H1 (cell line): ENCODE results near the gene FAM53B. TPM values are rescaled to one million over a fixed set of nuclear protein-coding genes. Genes with fewer than 3 reads are reported as not detected.

Experiments
- CTCF ChIA-PET: fragments of 300-600 bp; sonication (Branson Sonifier 250); formaldehyde crosslinking; loops from one replicate; lab custom pipeline; 2021; ENCODE audit not compliant: partially characterized antibody; lab: Charles Lee
- POLR2A ChIA-PET: fragments of 300-600 bp; sonication (Branson Sonifier 250); formaldehyde crosslinking; loops from one replicate; lab custom pipeline; 2021; ENCODE audit warnings: inconsistent platforms; ENCODE audit not compliant: partially characterized antibody; lab: Charles Lee
- DNase-seq, 2 experiments: peaks; one replicate each; pipeline versions ENCODE4 v3.0.0 to v3.0.0-alpha.2; 2010 to 2022; ENCODE audit warnings: low spot score in 2 of 2, low read depth in 1 of 2, mixed read lengths in 1 of 2
- FAIRE-seq: peaks from 2 replicates; lab custom pipeline; 2011; peaks lifted over from hg19 to GRCh38; lab: Jason Lieb, UNC
- H2AFZ ChIP-seq: 2 replicates; pipeline ENCODE4 v1.8.1; 2012; ENCODE audit warnings: low read length, inconsistent platforms
- H2AK5ac ChIP-seq: 2 replicates; pipeline ENCODE4 v1.6.1; 2013; ENCODE audit warnings: low read depth, low read length
- H2BK120ac ChIP-seq: replicated peaks from 2 replicates; pipeline ENCODE3; 2013; ENCODE audit warnings: low read depth, low read length, inconsistent platforms
- H2BK12ac ChIP-seq: 2 replicates; pipeline ENCODE4 v1.6.1; 2013; ENCODE audit warnings: low read depth, low read length
- H2BK15ac ChIP-seq: 2 replicates; pipeline ENCODE4 v1.6.1; 2013; ENCODE audit warnings: low read length
- H2BK20ac ChIP-seq: 2 replicates; pipeline ENCODE4 v1.6.1; 2013; ENCODE audit warnings: low read length
- H2BK5ac ChIP-seq: 2 replicates; pipeline ENCODE4 v1.6.1; 2013; ENCODE audit warnings: low read depth, low read length
- H3K14ac ChIP-seq: 2 replicates; pipeline ENCODE4 v1.6.1; 2013; ENCODE audit warnings: inconsistent platforms; ENCODE audit not compliant: insufficient read length
- H3K18ac ChIP-seq: 2 replicates; pipeline ENCODE4 v1.6.1; 2013; ENCODE audit warnings: low read length; ENCODE audit errors: extremely low read depth
- H3K23ac ChIP-seq: 2 replicates; pipeline ENCODE4 v1.6.1; 2013; ENCODE audit warnings: inconsistent platforms; ENCODE audit not compliant: insufficient read length
- H3K23me2 ChIP-seq: 2 replicates; pipeline ENCODE4 v1.6.1; 2013; ENCODE audit warnings: low read depth, low read length
- H3K27ac ChIP-seq: 2 replicates; pipeline ENCODE4 v1.6.1; 2011; ENCODE audit warnings: low read depth, low read length, inconsistent platforms
- H3K27me3 ChIP-seq, 4 experiments: replicated peaks in 1 of 4; 1 replicate in 1 of 4; 2 replicates in 3 of 4; pipeline versions ENCODE4 v1.6.1 to v1.8.1; 2011 to 2013; ENCODE audit warnings: low read length in 3 of 4, mild to moderate bottlenecking in 3 of 4, inconsistent platforms in 2 of 4, mixed read lengths in 2 of 4, moderate library complexity in 1 of 4; ENCODE audit not compliant: control insufficient read depth in 3 of 4, insufficient read depth in 3 of 4; ENCODE audit errors: extremely low read depth in 1 of 4
- H3K36me3 ChIP-seq, 4 experiments: 2 replicates each; pipeline versions ENCODE4 v1.6.1 to v1.8.1; 2011 to 2013; ENCODE audit warnings: mild to moderate bottlenecking in 4 of 4, low read length in 3 of 4, moderate library complexity in 2 of 4, control low read depth in 1 of 4, inconsistent platforms in 1 of 4; ENCODE audit not compliant: insufficient read depth in 4 of 4, control insufficient read depth in 2 of 4
- H3K4ac ChIP-seq: replicated peaks from 2 replicates; pipeline ENCODE3; 2013; ENCODE audit warnings: low read length, low read depth, mixed read lengths, inconsistent platforms; ENCODE audit not compliant: insufficient read length
- H3K4me1 ChIP-seq, 4 experiments: replicated peaks in 1 of 4; 1 replicate in 1 of 4; 2 replicates in 3 of 4; pipeline versions ENCODE4 v1.6.1 to v1.8.1; 2011 to 2013; ENCODE audit warnings: low read length in 3 of 4, inconsistent platforms in 2 of 4, mixed read lengths in 1 of 4; ENCODE audit not compliant: insufficient read depth in 4 of 4, control insufficient read depth in 3 of 4
- H3K4me2 ChIP-seq, 2 experiments: 2 replicates each; pipeline versions ENCODE4 v1.6.1 to v1.8.1; 2011 to 2013; ENCODE audit warnings: low read depth in 2 of 2, low read length in 2 of 2, control low read depth in 1 of 2, inconsistent platforms in 1 of 2, mild to moderate bottlenecking in 1 of 2; ENCODE audit not compliant: insufficient read depth in 1 of 2
- H3K4me3 ChIP-seq, 4 experiments: fragments of 200-600, 300-600 bp in 1 of 4; sonication (generic), shearing (Covaris generic), sonication (Bioruptor Twin) in 1 of 4; 2 replicates each; pipeline versions ENCODE4 v1.5.1 to v1.8.1; 2011 to 2016; ENCODE audit warnings: low read length in 4 of 4, low read depth in 3 of 4, control low read depth in 2 of 4, inconsistent platforms in 2 of 4, mild to moderate bottlenecking in 2 of 4, mixed read lengths in 1 of 4, moderate library complexity in 1 of 4; ENCODE audit not compliant: insufficient read depth in 2 of 4; ENCODE audit errors: extremely low read depth in 1 of 4
- H3K56ac ChIP-seq: replicated peaks from 2 replicates; pipeline ENCODE3; 2013; ENCODE audit warnings: low read depth, mild to moderate bottlenecking, mixed read lengths, low read length, inconsistent platforms; ENCODE audit not compliant: insufficient read length
- H3K79me1 ChIP-seq: 2 replicates; pipeline ENCODE4 v1.6.1; 2013; ENCODE audit warnings: low read depth, low read length, control low read depth
- H3K79me2 ChIP-seq, 2 experiments: 2 replicates each; pipeline versions ENCODE4 v1.6.1 to v1.8.1; 2012 to 2013; ENCODE audit warnings: low read length in 2 of 2, mild to moderate bottlenecking in 2 of 2, inconsistent platforms in 1 of 2; ENCODE audit not compliant: insufficient read depth in 2 of 2, control insufficient read depth in 1 of 2
- H3K9ac ChIP-seq, 4 experiments: replicated peaks in 1 of 4; 1 replicate in 1 of 4; 2 replicates in 3 of 4; pipeline versions ENCODE4 v1.6.1 to v1.8.1; 2011 to 2013; ENCODE audit warnings: low read depth in 3 of 4, low read length in 3 of 4, control low read depth in 2 of 4, mild to moderate bottlenecking in 2 of 4, moderate library complexity in 2 of 4, inconsistent platforms in 1 of 4; ENCODE audit errors: extremely low read depth in 1 of 4
- H3K9me3 ChIP-seq, 2 experiments: 2 replicates each; pipeline versions ENCODE4 v1.6.1 to v1.8.1; 2012 to 2013; ENCODE audit warnings: mild to moderate bottlenecking in 2 of 2, moderate library complexity in 2 of 2, control low read depth in 1 of 2, inconsistent platforms in 1 of 2, low read depth in 1 of 2, low read length in 1 of 2, mixed read lengths in 1 of 2; ENCODE audit not compliant: insufficient read depth in 2 of 2
- H4K20me1 ChIP-seq, 2 experiments: replicated peaks in 1 of 2; 2 replicates each; pipeline versions ENCODE3 to v1.8.1; 2011 to 2013; ENCODE audit warnings: inconsistent platforms in 2 of 2, low read length in 2 of 2, mild to moderate bottlenecking in 1 of 2; ENCODE audit not compliant: insufficient read depth in 2 of 2, control insufficient read depth in 1 of 2
- H4K5ac ChIP-seq: 2 replicates; pipeline ENCODE4 v1.6.1; 2013; ENCODE audit warnings: low read length, low read depth, mixed read lengths, inconsistent platforms; ENCODE audit not compliant: insufficient read length
- H4K8ac ChIP-seq: 2 replicates; pipeline ENCODE4 v1.8.0; 2013; ENCODE audit warnings: mild to moderate bottlenecking, moderate library complexity, low read length, inconsistent platforms; ENCODE audit not compliant: insufficient read depth; ENCODE audit errors: extremely low read depth
- H4K91ac ChIP-seq: replicated peaks from 2 replicates; pipeline ENCODE3; 2013; ENCODE audit warnings: low read length, mixed read lengths, inconsistent platforms; ENCODE audit not compliant: insufficient read length
- ATF3 ChIP-seq: IDR thresholded peaks from 2 replicates; pipeline ENCODE4 v1.6.1; 2011; ENCODE audit warnings: low read depth, mild to moderate bottlenecking, low read length; ENCODE audit not compliant: insufficient read depth
- BACH1 ChIP-seq: IDR thresholded peaks from 2 replicates; pipeline ENCODE4 v1.6.1; 2012; ENCODE audit warnings: low read length, improper control_type of control experiment
- BCL11A ChIP-seq, 2 experiments: IDR thresholded peaks; one replicate each; pipeline ENCODE4 v1.6.1; 2011; ENCODE audit warnings: low read depth in 2 of 2, low read length in 2 of 2, mild to moderate bottlenecking in 2 of 2
- RFX5 ChIP-seq: IDR thresholded peaks from 2 replicates; pipeline ENCODE4 v1.6.1; 2011; ENCODE audit warnings: low read depth, low read length, improper control_type of control experiment, borderline replicate concordance
- WGBS, 2 experiments: shearing (Covaris generic) in 1 of 2; methylation state at CpG; one replicate each; pipeline versions ENCODE4 v1.1.6 to v1.1.7; 2013 to 2015; ENCODE audit warnings: low lambda C conversion rate in 2 of 2, mixed read lengths in 2 of 2, inconsistent platforms in 1 of 2, low coverage in 1 of 2, missing lambda C conversion rate in 1 of 2; ENCODE audit not compliant: insufficient replicate concordance in 2 of 2, insufficient coverage in 1 of 2, insufficient read length in 1 of 2; ENCODE audit errors: extremely low coverage in 1 of 2, missing lambda C conversion rate in 1 of 2; 5-methylcytosine and 5-hydroxymethylcytosine counted together
- polyA plus RNA-seq, 7 experiments: library from polyadenylated mRNA; depleted of rRNA in 3 of 7; stranded (reverse) in 5 of 7; unstranded in 2 of 7; fragments of >200 nt in 5 of 7; fragments of 200-250 nt in 2 of 7; gene quantifications; 1 replicate in 5 of 7; 2 replicates in 1 of 7; 4 replicates in 1 of 7; pipeline versions ENCODE4 v1.2.1 to v1.2.3, GENCODE V29; 2011 to 2013; ENCODE audit warnings: missing spikeins in 2 of 7, mixed read lengths in 2 of 7
- total RNA-seq: library from RNA; stranded (reverse); fragmentation: NEBNext Ultra II Directional; extraction: Animal tissue kit (Norgen Biotek cat#: 25700); gene quantifications from 2 replicates; pipeline ENCODE4 v1.2.1, GENCODE V29; 2021

The FAM53B gene
- total and polyA plus RNA-seq, 2 of the 8 experiments (the other 6 are each of a cell fraction or from before 2014, with no cell fraction given), result 5.3 to 14.4 TPM

- no peaks in the 10 kb centered on the region; a peak in 2 of 7 replicates for H3K27me3 ChIP-seq
- peaks cover 2 to 10% of the 10 kb centered on the region in 2 experiments for H4K20me1 ChIP-seq
- no peak overlapping the region for H3K9ac ChIP-seq
- 0 out of 2 replicates have a peak, but pooled peaks cover 2% of the 10 kb centered on the region for H3K79me1 ChIP-seq
- no peak overlapping the region for H3K14ac ChIP-seq
- ChIA-PET POLR2A (interaction anchor here (1.5 kb wide), 1 partner anchor 8 kb away, joined by 6 read pairs; no protein-coding TSS in a partner anchor), CTCF (interaction anchor here (2.0 to 2.2 kb wide), 2 partner anchors 45 to 65 kb away, joined by 4 to 6 read pairs; no protein-coding TSS in a partner anchor)
- H3K23ac ChIP-seq, result no peak overlapping the region
- FAIRE-seq, result no peak
- H4K8ac ChIP-seq, result no peak overlapping the region
- TF ChIP-seq ATF3, result no peak
- no peak for TF ChIP-seq BCL11A (IDR thresholded peaks at IDR 0.05; ENCODE audit: low read depth in 2 of 2, low read length in 2 of 2)
- no peak for TF ChIP-seq BACH1
- TF ChIP-seq RFX5, result no peak
- TF ChIP-seq, all 59 proteins: peak for 0
- no peaks in the 10 kb centered on the region for H3K9me3 ChIP-seq
- no peak overlapping the region for H3K18ac ChIP-seq
- no peak overlapping the region for H2BK12ac ChIP-seq
- no peak overlapping the region for H3K4me2 ChIP-seq
- H3K79me2 ChIP-seq, result no peaks in the 10 kb centered on the region
- 91% methylated on average over 9 of the region's 9 CpGs; no CpG with 5 or more reads in 1 of the 2 experiments for WGBS, 2 experiments
- H2AFZ ChIP-seq, result no peak overlapping the region
- H3K4me1 ChIP-seq, result no peaks in the 10 kb centered on the region
- no peak overlapping the region for H3K56ac ChIP-seq
- no peak overlapping the region for H3K27ac ChIP-seq
- H4K5ac ChIP-seq, result no peak overlapping the region
- H2BK120ac ChIP-seq, result no peak overlapping the region
- no peak overlapping the region for H3K4ac ChIP-seq
- no peak overlapping the region for H2BK15ac ChIP-seq
- H2AK5ac ChIP-seq, result no peak overlapping the region
- peaks cover 5% of the 10 kb centered on the region for H3K23me2 ChIP-seq
- no peak for DNase-seq
- H3K36me3 ChIP-seq, result no peaks in the 10 kb centered on the region
- H3K4me3 ChIP-seq, result no peak overlapping the region
- H2BK20ac ChIP-seq, result no peak overlapping the region
- no peak overlapping the region for H4K91ac ChIP-seq
- no peak overlapping the region for H2BK5ac ChIP-seq
These were observed 148.9 kb downstream of the FAM53B start for GRCh38 chr10:124595143-124595883.
